CD14-positive monocyte (primary cell): ENCODE data around the gene GRIK3. TPM values are rescaled to one million over a fixed set of nuclear protein-coding genes. Genes with fewer than 3 reads are reported as not detected.

ENCODE experiments used
- DNase-seq, 3 donors: peaks; one replicate each; pipeline ENCODE4 v3.0.0-alpha.2; 2011 to 2022
- H2AFZ ChIP-seq: 2 replicates; pipeline ENCODE4 v1.6.0; 2012; ENCODE audit warnings: mild to moderate bottlenecking, low read depth, low read length, inconsistent platforms; ENCODE audit not compliant: insufficient read depth, poor library complexity, severe bottlenecking
- H3K27ac ChIP-seq, 2 donors: 1 replicate in 1 of 2; 2 replicates in 1 of 2; pipeline ENCODE4 v1.5.1; 2012 to 2013; ENCODE audit warnings: low read length in 2 of 2, control low read depth in 1 of 2, inconsistent platforms in 1 of 2, low read depth in 1 of 2, mild to moderate bottlenecking in 1 of 2
- H3K27me3 ChIP-seq, 2 donors: one replicate each; pipeline versions ENCODE4 v1.6.0 to v1.6.1; 2011 to 2013; ENCODE audit warnings: low read length in 2 of 2; ENCODE audit not compliant: control insufficient read depth in 2 of 2, insufficient read depth in 2 of 2
- H3K36me3 ChIP-seq, 2 donors: replicated peaks in 1 of 2; 1 replicate in 1 of 2; 2 replicates in 1 of 2; pipeline versions ENCODE4 v1.5.1 to v1.6.1; 2012 to 2013; ENCODE audit warnings: low read length in 2 of 2, control low read depth in 1 of 2, inconsistent platforms in 1 of 2, mild to moderate bottlenecking in 1 of 2; ENCODE audit not compliant: insufficient read depth in 2 of 2, control insufficient read depth in 1 of 2
- H3K4me1 ChIP-seq, 2 donors: 1 replicate in 1 of 2; 2 replicates in 1 of 2; pipeline versions ENCODE4 v1.5.1 to v1.6.1; 2012 to 2013; ENCODE audit warnings: low read length in 2 of 2, control low read depth in 1 of 2, inconsistent platforms in 1 of 2, mild to moderate bottlenecking in 1 of 2, moderate library complexity in 1 of 2; ENCODE audit not compliant: insufficient read depth in 2 of 2, control insufficient read depth in 1 of 2
- H3K4me2 ChIP-seq: replicated peaks from 2 replicates; pipeline ENCODE3; 2012; ENCODE audit warnings: low read length, moderate library complexity, mild to moderate bottlenecking; ENCODE audit not compliant: poor library complexity, severe bottlenecking; ENCODE audit errors: extremely low read depth
- H3K4me3 ChIP-seq, 3 experiments: fragments of 200-600 bp in 1 of 3; sonication (generic) in 1 of 3; replicated peaks in 1 of 3; 1 replicate in 2 of 3; 2 replicates in 1 of 3; pipeline ENCODE4 v1.5.1; 2011 to 2013; ENCODE audit warnings: low read length in 3 of 3, mild to moderate bottlenecking in 3 of 3, control low read depth in 2 of 3, low read depth in 2 of 3, inconsistent platforms in 1 of 3, moderate library complexity in 1 of 3
- H3K79me2 ChIP-seq: 2 replicates; pipeline ENCODE4 v1.6.0; 2012; ENCODE audit warnings: mild to moderate bottlenecking, control low read depth, inconsistent platforms, low read length, moderate library complexity; ENCODE audit not compliant: insufficient read depth
- H3K9ac ChIP-seq: 2 replicates; pipeline ENCODE4 v1.6.0; 2017; ENCODE audit warnings: low read length, mild to moderate bottlenecking; ENCODE audit not compliant: insufficient read depth, poor library complexity, severe bottlenecking
- H3K9me3 ChIP-seq, 2 donors: replicated peaks in 1 of 2; 1 replicate in 1 of 2; 2 replicates in 1 of 2; pipeline versions ENCODE4 v1.5.1 to v1.6.1; 2012 to 2013; ENCODE audit warnings: low read length in 2 of 2, control low read depth in 1 of 2; ENCODE audit not compliant: control insufficient read depth in 1 of 2, insufficient read depth in 1 of 2
- H4K20me1 ChIP-seq: 2 replicates; pipeline ENCODE4 v1.6.0; 2012; ENCODE audit warnings: mild to moderate bottlenecking, low read length, control low read depth, moderate library complexity; ENCODE audit not compliant: insufficient read depth
- H3K27ac Mint-ChIP-seq, 7 donors: one replicate each; pipeline ENCODE4 v1.8.0; 2020; ENCODE audit warnings: mild to moderate bottlenecking in 7 of 7, mixed read lengths in 7 of 7, moderate library complexity in 6 of 7, inconsistent platforms in 2 of 7
- H3K27me3 Mint-ChIP-seq, 3 donors: one replicate each; pipeline ENCODE4 v1.8.0; 2021 to 2022; ENCODE audit warnings: low read depth in 3 of 3, mild to moderate bottlenecking in 3 of 3, mixed read lengths in 3 of 3, moderate library complexity in 3 of 3, inconsistent platforms in 1 of 3
- H3K36me3 Mint-ChIP-seq, 2 donors: one replicate each; pipeline ENCODE4 v1.8.0; 2020; ENCODE audit warnings: mixed read lengths in 2 of 2, inconsistent platforms in 1 of 2, mild to moderate bottlenecking in 1 of 2
- H3K4me1 Mint-ChIP-seq: one replicate; pipeline ENCODE4 v1.8.0; 2020; ENCODE audit warnings: mild to moderate bottlenecking, mixed read lengths
- H3K4me3 Mint-ChIP-seq, 2 donors: one replicate each; pipeline ENCODE4 v1.8.0; 2020; ENCODE audit warnings: mild to moderate bottlenecking in 2 of 2, mixed read lengths in 2 of 2, moderate library complexity in 1 of 2
- H3K9me3 Mint-ChIP-seq, 7 donors: one replicate each; pipeline ENCODE4 v1.8.0; 2020 to 2022; ENCODE audit warnings: mixed read lengths in 7 of 7, mild to moderate bottlenecking in 6 of 7, moderate library complexity in 6 of 7, inconsistent platforms in 2 of 7
- WGBS: methylation state at CpG from one replicate; pipeline ENCODE4 v1.1.5; 2013; ENCODE audit warnings: missing lambda C conversion rate; ENCODE audit not compliant: insufficient coverage; 5-methylcytosine and 5-hydroxymethylcytosine counted together
- intact Hi-C, 2 donors: fragments of 100-400 bp; cut with micrococcal nuclease; formaldehyde crosslinking; loops; one replicate each; pipeline versions ENCODE4 v1.15.0 to v1.15.1; 2023
- polyA plus RNA-seq, 3 donors: library from polyadenylated mRNA; depleted of rRNA in 1 of 3; unstranded in 2 of 3; stranded (reverse) in 1 of 3; fragments of 300-500 nt in 2 of 3; fragments of >200 nt in 1 of 3; fragmentation: Illumina TruSeq in 2 of 3; gene quantifications; 1 replicate in 2 of 3; 2 replicates in 1 of 3; pipeline ENCODE4 v1.2.3, GENCODE V29; 2012 to 2021
- TF ChIP-seq, protein P1 (sequence below): fragments of 200-600 bp; IDR thresholded peaks from one replicate; pipeline ENCODE4 v1.8.0; 2022; ENCODE audit warnings: antibody characterized with exemption, mild to moderate bottlenecking

The GRIK3 gene
- polyA plus RNA-seq, 3 donors = not detected

DNA sequence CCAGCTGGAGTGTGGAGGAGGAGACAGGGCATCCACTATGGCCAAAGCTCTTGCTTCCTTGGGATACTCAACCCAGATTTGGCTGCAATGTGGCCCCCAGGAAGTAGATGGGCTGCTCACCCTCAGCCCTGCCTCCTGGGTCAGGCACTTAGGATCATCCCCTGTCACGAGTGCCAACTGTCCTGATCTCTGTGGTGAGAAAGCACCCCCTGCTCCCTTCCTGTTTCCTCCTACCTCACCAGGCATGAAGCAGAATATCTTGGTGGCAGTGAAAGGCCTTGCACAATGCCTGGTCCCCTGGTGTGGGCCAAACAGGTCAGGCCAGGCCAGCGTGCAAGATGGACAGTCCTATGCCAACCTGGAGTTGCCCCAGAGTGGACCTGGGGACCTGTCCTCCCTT, 211.7 kb downstream of the GRIK3 start:
- no peak overlapping the region for H3K27ac ChIP-seq
- H2AFZ ChIP-seq = no peak overlapping the region
- H3K9me3 ChIP-seq = no peaks in the 10 kb centered on the region
- no peak overlapping the region for H3K9ac ChIP-seq
- no peak overlapping the region for H3K4me3 ChIP-seq
- H3K27me3 ChIP-seq = no peaks in the 10 kb centered on the region
- Mint-ChIP-seq H3K36me3 (no peaks in the 10 kb centered on the region), H3K9me3 (peaks cover 0 to 5% (median 0%) of the 10 kb centered on the region in 7 donors), H3K27ac (no peak overlapping the region), H3K4me3 (no peak overlapping the region), H3K27me3 (peaks cover 1 to 11% (median 8%) of the 10 kb centered on the region in 3 donors), H3K4me1 (peaks cover 5% of the 10 kb centered on the region)
- TF ChIP-seq, protein P1, sequence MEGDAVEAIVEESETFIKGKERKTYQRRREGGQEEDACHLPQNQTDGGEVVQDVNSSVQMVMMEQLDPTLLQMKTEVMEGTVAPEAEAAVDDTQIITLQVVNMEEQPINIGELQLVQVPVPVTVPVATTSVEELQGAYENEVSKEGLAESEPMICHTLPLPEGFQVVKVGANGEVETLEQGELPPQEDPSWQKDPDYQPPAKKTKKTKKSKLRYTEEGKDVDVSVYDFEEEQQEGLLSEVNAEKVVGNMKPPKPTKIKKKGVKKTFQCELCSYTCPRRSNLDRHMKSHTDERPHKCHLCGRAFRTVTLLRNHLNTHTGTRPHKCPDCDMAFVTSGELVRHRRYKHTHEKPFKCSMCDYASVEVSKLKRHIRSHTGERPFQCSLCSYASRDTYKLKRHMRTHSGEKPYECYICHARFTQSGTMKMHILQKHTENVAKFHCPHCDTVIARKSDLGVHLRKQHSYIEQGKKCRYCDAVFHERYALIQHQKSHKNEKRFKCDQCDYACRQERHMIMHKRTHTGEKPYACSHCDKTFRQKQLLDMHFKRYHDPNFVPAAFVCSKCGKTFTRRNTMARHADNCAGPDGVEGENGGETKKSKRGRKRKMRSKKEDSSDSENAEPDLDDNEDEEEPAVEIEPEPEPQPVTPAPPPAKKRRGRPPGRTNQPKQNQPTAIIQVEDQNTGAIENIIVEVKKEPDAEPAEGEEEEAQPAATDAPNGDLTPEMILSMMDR = no peak
- intact Hi-C loops = no loop called here
- no peak overlapping the region for H3K4me2 ChIP-seq
- no peaks in the 10 kb centered on the region for H3K79me2 ChIP-seq
- H4K20me1 ChIP-seq = no peaks in the 10 kb centered on the region
- 63% methylated on average over 1 of the region's 2 CpGs for WGBS
- no peaks in the 10 kb centered on the region for H3K36me3 ChIP-seq
- no peaks in the 10 kb centered on the region for H3K4me1 ChIP-seq
- no peak for DNase-seq

DNA sequence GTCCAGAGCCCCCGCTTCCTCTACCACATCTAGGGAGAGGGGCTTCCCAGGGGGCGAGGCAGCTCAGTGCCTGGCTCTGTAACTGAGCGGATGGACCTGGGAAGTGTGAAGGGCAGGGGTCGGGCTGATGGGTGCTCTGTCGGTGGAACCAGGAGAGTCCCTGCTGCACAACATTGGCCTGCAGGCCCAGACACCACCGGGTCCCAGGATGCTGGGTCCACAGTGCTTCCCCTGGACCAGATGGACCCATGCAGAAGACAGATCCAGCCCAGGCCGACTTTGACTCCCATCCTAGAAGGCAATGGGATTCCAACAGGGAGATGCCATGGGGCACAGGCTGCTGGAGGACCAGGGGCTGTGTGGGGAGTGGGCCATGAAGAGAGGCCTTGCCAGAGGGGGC, 212.9 kb downstream of the GRIK3 start:
- Mint-ChIP-seq H3K27me3 (peaks cover 1 to 9% (median 7%) of the 10 kb centered on the region in 3 donors), H3K4me1 (peaks cover 5% of the 10 kb centered on the region), H3K9me3 (peaks cover 0 to 2% (median 0%) of the 10 kb centered on the region in 7 donors), H3K36me3 (no peaks in the 10 kb centered on the region), H3K4me3 (no peak overlapping the region), H3K27ac (no peak overlapping the region)
- no peaks in the 10 kb centered on the region for H3K79me2 ChIP-seq
- no peak for DNase-seq
- intact Hi-C loops = no loop called here
- no peaks in the 10 kb centered on the region for H3K27me3 ChIP-seq
- no peak overlapping the region for H3K9ac ChIP-seq
- H3K9me3 ChIP-seq = no peaks in the 10 kb centered on the region
- H2AFZ ChIP-seq = no peak overlapping the region
- no peak overlapping the region for H3K4me3 ChIP-seq
- no peaks in the 10 kb centered on the region for H3K4me1 ChIP-seq
- H4K20me1 ChIP-seq = no peaks in the 10 kb centered on the region
- no peak overlapping the region for H3K4me2 ChIP-seq
- TF ChIP-seq, protein P1 = no peak
- H3K27ac ChIP-seq = no peak overlapping the region
- WGBS = 82% methylated on average over 5 of the region's 7 CpGs
- no peaks in the 10 kb centered on the region for H3K36me3 ChIP-seq
